ENCODE data around the gene GTPBP2.

DNA sequence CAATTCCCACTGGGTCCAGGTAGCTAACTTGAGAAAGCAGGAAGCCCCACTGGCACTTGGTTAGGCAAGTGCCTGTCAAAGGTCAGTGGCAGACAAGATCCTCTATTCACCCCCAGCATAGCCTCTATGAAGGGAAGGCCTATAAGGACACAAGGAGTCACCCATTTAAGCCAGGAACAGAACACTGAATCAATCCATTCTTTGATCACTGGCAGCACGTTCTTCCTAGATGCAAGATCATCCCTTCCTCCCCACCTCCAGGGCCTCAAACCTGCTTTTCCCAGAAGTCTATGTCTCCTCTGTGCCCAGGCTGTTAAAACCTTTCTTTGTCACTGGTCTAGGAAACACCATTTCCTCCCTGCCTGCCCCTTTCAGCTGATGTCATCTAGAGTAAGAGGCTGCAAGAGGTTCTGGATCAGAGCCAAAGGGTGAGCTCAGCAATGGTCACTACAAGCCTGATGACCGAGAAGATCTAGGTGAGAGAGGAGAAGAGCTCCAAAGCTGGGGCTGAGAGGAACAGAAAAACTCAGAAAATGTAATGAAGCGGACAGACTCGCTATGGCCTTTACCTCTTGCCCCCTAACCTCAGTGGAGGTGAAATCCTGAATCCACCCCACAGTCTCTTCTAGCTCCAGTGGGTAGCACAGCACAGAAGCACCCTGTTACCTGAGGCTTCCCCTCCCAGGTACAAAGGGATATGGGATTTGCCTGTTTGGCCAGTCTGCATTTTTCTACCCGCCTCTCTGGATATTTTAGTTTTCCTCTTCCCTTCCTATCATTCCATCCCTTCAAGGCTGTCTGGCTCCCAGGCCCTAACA, 1.8 kb downstream of the GTPBP2 start:
- no peak for TF ChIP-seq CTCF (IDR thresholded peaks at IDR 0.05; ENCODE audit: low read depth, low read length)
- TF ChIP-seq EZH2phosphoT487 (IDR thresholded peaks at IDR 0.05; ENCODE audit: low read depth) = no peak

All from OCI-LY3 (cell line).